Cardiac septum (tissue), 1 donor: ENCODE data around the gene TUBB. TPM values are rescaled to one million over a fixed set of nuclear protein-coding genes. Genes with fewer than 3 reads are reported as not detected.
A peak's percentile ranks its signal among the peaks of the same experiment; 100 is the strongest.
"Not testable (repeated sequence)": the region's sequence is repeated elsewhere in the genome, so short reads cannot be mapped to it uniquely, and the experiment has no call there.

ENCODE experiments used
- DNase-seq: peaks from one replicate; pipeline ENCODE4 v3.0.0-alpha.2; 2020; ENCODE audit warnings: low spot score
- intact Hi-C: fragments of 100-400 bp; cut with DNase I; formaldehyde crosslinking; loops from one replicate; pipeline ENCODE4 v1.14.0; 2022
- total RNA-seq: library from RNA; stranded (reverse); fragmentation: NEBNext Ultra II Directional; extraction: Animal tissue kit (Norgen Biotek cat#: 25700); gene quantifications from one replicate; pipeline ENCODE4 v1.2.1, GENCODE V29; 2021
- donor health status: DM: no; HTN: no; CAD: no.

Gene TUBB
- total RNA-seq, 1 donor from 2014 or later = 215 TPM

- no peak for DNase-seq
- intact Hi-C loops = no loop called here
These were observed 8.3 kb upstream of the TUBB start for GRCh38 chr6:30711758-30712380.

GRCh38 chr6:30712441-30712945 lies 7.7 kb upstream of the TUBB start:
- DNase-seq = no peak
- intact Hi-C loops = no loop called here

GRCh38 chr6:30714263-30714662 lies 5.9 kb upstream of the TUBB start:
- intact Hi-C loops = no loop called here
- DNase-seq = no peak

GRCh38 chr6:30716879-30717128 lies 3.3 kb upstream of the TUBB start:
- intact Hi-C loops = loop anchor here (1.0 kb wide), 3 partner anchors 30 to 100 kb away; partner anchors contain the start of genes MRPS18B and PPP1R10
- no peak for DNase-seq

GRCh38 chr6:30717129-30717844 lies 2.9 kb upstream of the TUBB start, which contains the start of gene MDC1:
TSS of gene MDC1 (minus strand) at chr6:30717281. CDS start at chr6:30715175, 2,106 bp downstream.
- DNase-seq = peak; percentile 100
- intact Hi-C loops = loop anchor here (1.0 kb wide), 3 partner anchors 30 to 100 kb away; partner anchors contain the start of genes MRPS18B and PPP1R10

GRCh38 chr6:30717845-30718720 lies 2.1 kb upstream of the TUBB start:
- intact Hi-C loops = loop anchor here (1.0 kb wide), 3 partner anchors 31 to 101 kb away; partner anchors contain the start of genes MRPS18B and PPP1R10
- DNase-seq = not testable (repeated sequence)

- no peak for DNase-seq
- intact Hi-C loops = no loop called here
These were observed 796 bp upstream of the TUBB start for GRCh38 chr6:30719356-30719755.

- intact Hi-C loops = loop anchor here (1.0 to 10.0 kb wide), 4 partner anchors 22 to 364 kb away; partner anchors contain the start of genes ABCF1 and FLOT1
- DNase-seq = peak; percentile 86
These were observed 616 bp downstream of the TUBB start for GRCh38 chr6:30720738-30721197.

GRCh38 chr6:30721198-30722024 lies 1.3 kb downstream of the TUBB start:
- intact Hi-C loops = loop anchor here (1.0 to 10.0 kb wide), 5 partner anchors 21 to 363 kb away; partner anchors contain the start of genes ABCF1 and FLOT1
- peak; percentile 97 for DNase-seq

GRCh38 chr6:30722025-30722279 lies 1.8 kb downstream of the TUBB start:
- intact Hi-C loops = loop anchor here (1.0 to 10.0 kb wide), 3 partner anchors 43 to 363 kb away; partner anchors contain the start of gene ABCF1
- not testable (repeated sequence) for DNase-seq

- peak; percentile 92 for DNase-seq
- intact Hi-C loops = loop anchor here (1.0 to 10.0 kb wide), 3 partner anchors 43 to 362 kb away; partner anchors contain the start of gene ABCF1
These were observed 2.3 kb downstream of the TUBB start for GRCh38 chr6:30722280-30723112.

- intact Hi-C loops = loop anchor here (5.0 to 10.0 kb wide), 2 partner anchors 151 to 362 kb away; partner anchors contain the start of gene ABCF1
- DNase-seq = peak; percentile 26
These were observed 3.1 kb downstream of the TUBB start for GRCh38 chr6:30723159-30723842.

- intact Hi-C loops = loop anchor here (5.0 to 10.0 kb wide), 2 partner anchors 152 to 361 kb away; partner anchors contain the start of gene ABCF1
- not testable (repeated sequence) for DNase-seq
These were observed 3.9 kb downstream of the TUBB start for GRCh38 chr6:30723843-30724741.

GRCh38 chr6:30724906-30725667 lies 4.9 kb downstream of the TUBB start:
- DNase-seq = no peak
- intact Hi-C loops = loop anchor here (5.0 to 10.0 kb wide), 2 partner anchors 153 to 360 kb away; partner anchors contain the start of gene ABCF1

GRCh38 chr6:30725713-30726505 lies 5.8 kb downstream of the TUBB start:
- intact Hi-C loops = loop anchor here (10.0 kb wide), 1 partner anchor 359 kb away; no protein-coding TSS in a partner anchor
- DNase-seq = no peak
